Measurements from ENCODE around the gene RAB6B. TPM values are rescaled to one million over a fixed set of nuclear protein-coding genes. Genes with fewer than 3 reads are reported as not detected.

The RAB6B gene
- total RNA-seq, 6 experiments from 2014 or later, result 0.09 to 0.60 (median 0.36) TPM

- no peak overlapping the region for H3K27ac ChIP-seq
- H3K4me3 ChIP-seq, result no peak overlapping the region
- no peaks in the 10 kb centered on the region for H3K27me3 ChIP-seq
- DNase-seq (no peak), ATAC-seq (peak in 3 of 4 donors; percentile 0 to 7 (median 2))
- no peaks in the 10 kb centered on the region for H3K9me3 ChIP-seq
- TF ChIP-seq POLR2A (IDR thresholded peaks at IDR 0.05) (no peak), CTCF (IDR thresholded peaks at IDR 0.05) (no peak)
- WGBS (ENCODE audit: insufficient coverage, low coverage, low lambda C conversion rate, missing lambda C conversion rate), result 43% methylated on average over 7 of the region's 7 CpGs
- peaks cover 0 to 73% (median 30%) of the 10 kb centered on the region in 4 donors for H3K36me3 ChIP-seq
- no peaks in the 10 kb centered on the region for H3K4me1 ChIP-seq
- intact Hi-C loops (cut with DNase I), result no loop called here
These were observed 118.8 kb downstream of the RAB6B start for GRCh38 chr3:133776794-133777438.

- H3K9me3 ChIP-seq, result no peaks in the 10 kb centered on the region
- peaks cover 0 to 82% (median 33%) of the 10 kb centered on the region in 4 donors for H3K36me3 ChIP-seq
- H3K27me3 ChIP-seq, result no peaks in the 10 kb centered on the region
- H3K4me1 ChIP-seq, result no peaks in the 10 kb centered on the region
- WGBS (ENCODE audit: insufficient coverage, low coverage, low lambda C conversion rate, missing lambda C conversion rate), result 80% methylated on average over 4 of the region's 5 CpGs
- DNase-seq (no peak), ATAC-seq (no peak)
- intact Hi-C loops (cut with DNase I), result no loop called here
- H3K4me3 ChIP-seq, result no peak overlapping the region
- no peak for TF ChIP-seq CTCF (IDR thresholded peaks at IDR 0.05)
- no peak for TF ChIP-seq POLR2A (IDR thresholded peaks at IDR 0.05)
- H3K27ac ChIP-seq, result peak overlapping the region in 1 of 3 donors; percentile 42
These were observed 119.8 kb downstream of the RAB6B start for GRCh38 chr3:133775835-133776234.

- Histone ChIP-seq H3K27me3 (no peaks in the 10 kb centered on the region), H3K4me3 (no peak overlapping the region), H3K4me1 (no peaks in the 10 kb centered on the region), H3K9me3 (no peaks in the 10 kb centered on the region), H3K36me3 (peaks cover 0 to 87% (median 36%) of the 10 kb centered on the region in 4 donors), H3K27ac (peak overlapping the region in 1 of 3 donors; percentile 42)
- no CpG with 5 or more reads among the region's 9 CpGs for WGBS (ENCODE audit: insufficient coverage, low coverage, low lambda C conversion rate, missing lambda C conversion rate)
- ATAC-seq (peak; percentile 12 to 50 (median 30)), DNase-seq (peak in 1 of 3 donors; percentile 61)
- intact Hi-C loops (cut with DNase I), result no loop called here
- TF ChIP-seq POLR2A (IDR thresholded peaks at IDR 0.05), result no peak
- no peak for TF ChIP-seq CTCF (IDR thresholded peaks at IDR 0.05)
These were observed 120.4 kb downstream of the RAB6B start for GRCh38 chr3:133775309-133775708.

Other genes starting within 250 kb of the RAB6B start
- 10 to 100 TPM in 2 of 6 experiments, 1 to 10 TPM in 4; 5.3 to 20.6 (median 8.1) TPM for gene TOPBP1, start 233.9 kb downstream of the RAB6B start, total RNA-seq
- over 10,000 TPM in 4 of 6 experiments, 1,000 to 10,000 TPM in 2; 2,871 to 25,349 (median 17,684) TPM for gene TF, start 149.5 kb downstream of the RAB6B start, total RNA-seq
- 10 to 100 TPM; 48.1 to 78.5 (median 56.4) TPM for gene SRPRB, start 90.1 kb downstream of the RAB6B start, total RNA-seq
- gene SLCO2A1, start 134.0 kb upstream of the RAB6B start, total RNA-seq, result 1 to 10 TPM in 5 of 6 experiments, under 1 TPM in 1; 0.71 to 4.4 (median 1.5) TPM

Measured in right lobe of liver (tissue), 6 donors.